Nephron (organoid): Measurements from ENCODE around the gene GJD2.

Experiments
- H3K27ac Mint-ChIP-seq, 3 experiments: 2 replicates each; pipeline ENCODE4 v1.8.0; 2020; ENCODE audit warnings: mixed read lengths in 3 of 3, mild to moderate bottlenecking in 2 of 3, moderate library complexity in 1 of 3
- H3K27me3 Mint-ChIP-seq: 2 replicates; pipeline ENCODE4 v1.8.0; 2021; ENCODE audit warnings: low read depth, mild to moderate bottlenecking, moderate library complexity, mixed read lengths
- H3K36me3 Mint-ChIP-seq: 2 replicates; pipeline ENCODE4 v1.8.0; 2020; ENCODE audit warnings: low read depth, mixed read lengths
- H3K4me1 Mint-ChIP-seq: 2 replicates; pipeline ENCODE4 v1.8.0; 2020; ENCODE audit warnings: mixed read lengths
- H3K4me3 Mint-ChIP-seq, 3 experiments: 2 replicates each; pipeline ENCODE4 v1.8.0; 2020; ENCODE audit warnings: mild to moderate bottlenecking in 3 of 3, mixed read lengths in 3 of 3, moderate library complexity in 2 of 3
- H3K9me3 Mint-ChIP-seq: 2 replicates; pipeline ENCODE4 v1.8.0; 2020; ENCODE audit warnings: mixed read lengths
- CTCF ChIP-seq, 3 experiments: fragments of 200-600 bp; sonication (generic); IDR thresholded peaks; one replicate each; pipeline ENCODE4 v1.5.0; 2021; ENCODE audit warnings: antibody characterized with exemption in 3 of 3; ENCODE audit not compliant: unreplicated experiment in 3 of 3

Gene GJD2

GRCh38 chr15:34769711-34770110, 14.9 kb upstream of the GJD2 start:
- no peak overlapping the region for H3K27ac Mint-ChIP-seq
- TF ChIP-seq CTCF (IDR thresholded peaks at IDR 0.05; ENCODE audit: unreplicated experiment in 3 of 3): no peak
- H3K27me3 Mint-ChIP-seq: peaks cover 17% of the 10 kb centered on the region
- no peaks in the 10 kb centered on the region for H3K36me3 Mint-ChIP-seq
- no peak overlapping the region for H3K4me3 Mint-ChIP-seq
- H3K9me3 Mint-ChIP-seq: no peaks in the 10 kb centered on the region
- no peaks in the 10 kb centered on the region for H3K4me1 Mint-ChIP-seq

DNA sequence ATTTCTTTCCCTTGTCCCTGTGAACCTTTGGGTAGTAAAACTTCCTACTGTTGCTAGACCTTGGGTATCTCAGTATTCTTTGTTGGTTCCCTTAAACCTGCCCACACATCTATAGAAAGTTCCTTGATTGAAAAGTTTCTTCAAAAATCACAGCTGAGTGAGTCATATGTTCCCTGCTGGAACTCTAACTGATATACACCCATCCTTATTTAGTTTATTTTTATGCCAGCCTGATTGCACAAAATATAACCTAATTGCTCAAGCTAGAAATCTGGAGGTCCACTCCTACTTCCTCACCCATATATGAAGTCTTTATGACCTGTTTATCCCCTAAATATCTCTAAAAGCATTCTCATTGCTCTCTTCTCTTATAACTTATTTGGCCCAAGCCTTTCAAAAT, 13.7 kb upstream of the GJD2 start:
- TF ChIP-seq CTCF (IDR thresholded peaks at IDR 0.05; ENCODE audit: unreplicated experiment in 3 of 3): no peak
- Mint-ChIP-seq H3K27ac (no peak overlapping the region), H3K36me3 (no peaks in the 10 kb centered on the region), H3K9me3 (no peaks in the 10 kb centered on the region), H3K27me3 (peaks cover 17% of the 10 kb centered on the region), H3K4me1 (no peaks in the 10 kb centered on the region), H3K4me3 (no peak overlapping the region)

- Mint-ChIP-seq H3K27ac (no peak overlapping the region), H3K9me3 (no peaks in the 10 kb centered on the region), H3K4me3 (no peak overlapping the region), H3K27me3 (peaks cover 21% of the 10 kb centered on the region), H3K4me1 (no peaks in the 10 kb centered on the region), H3K36me3 (no peaks in the 10 kb centered on the region)
- TF ChIP-seq CTCF (IDR thresholded peaks at IDR 0.05; ENCODE audit: unreplicated experiment in 3 of 3): no peak
Observed at GRCh38 chr15:34765741-34766140, 10.9 kb upstream of the GJD2 start.

- TF ChIP-seq CTCF (IDR thresholded peaks at IDR 0.05; ENCODE audit: unreplicated experiment in 3 of 3): no peak
- H3K9me3 Mint-ChIP-seq: no peaks in the 10 kb centered on the region
- no peaks in the 10 kb centered on the region for H3K36me3 Mint-ChIP-seq
- H3K4me3 Mint-ChIP-seq: no peak overlapping the region
- peaks cover 52% of the 10 kb centered on the region for H3K27me3 Mint-ChIP-seq
- no peak overlapping the region for H3K27ac Mint-ChIP-seq
- H3K4me1 Mint-ChIP-seq: peaks cover 16% of the 10 kb centered on the region
Observed at GRCh38 chr15:34760909-34761308, 6.1 kb upstream of the GJD2 start.

GRCh38 chr15:34759992-34760391, 5.2 kb upstream of the GJD2 start:
- TF ChIP-seq CTCF (IDR thresholded peaks at IDR 0.05; ENCODE audit: unreplicated experiment in 3 of 3): no peak
- Mint-ChIP-seq H3K36me3 (no peaks in the 10 kb centered on the region), H3K27me3 (peaks cover 62% of the 10 kb centered on the region), H3K9me3 (no peaks in the 10 kb centered on the region), H3K4me3 (no peak overlapping the region), H3K27ac (no peak overlapping the region), H3K4me1 (peaks cover 16% of the 10 kb centered on the region)

- Mint-ChIP-seq H3K27me3 (peaks cover 66% of the 10 kb centered on the region), H3K36me3 (no peaks in the 10 kb centered on the region), H3K9me3 (no peaks in the 10 kb centered on the region), H3K27ac (no peak overlapping the region), H3K4me3 (no peak overlapping the region), H3K4me1 (peaks cover 16% of the 10 kb centered on the region)
- no peak for TF ChIP-seq CTCF (IDR thresholded peaks at IDR 0.05; ENCODE audit: unreplicated experiment in 3 of 3)
Observed at GRCh38 chr15:34759347-34759746, 4.5 kb upstream of the GJD2 start.
